Progenitor cell of endocrine pancreas (in vitro differentiated cells): ENCODE measurements around the gene KNDC1. TPM values are rescaled to one million over a fixed set of nuclear protein-coding genes. Genes with fewer than 3 reads are reported as not detected.

Source experiments
- DNase-seq: peaks from one replicate; pipeline ENCODE4 v3.0.0; 2021; ENCODE audit warnings: low spot score; ENCODE audit not compliant: unreplicated experiment
- H3K27ac Mint-ChIP-seq: 2 replicates; pipeline ENCODE4 v1.8.0; 2021; ENCODE audit warnings: mild to moderate bottlenecking, moderate library complexity, mixed read lengths
- H3K27me3 Mint-ChIP-seq: 2 replicates; pipeline ENCODE4 v1.8.0; 2021; ENCODE audit warnings: mixed read lengths
- H3K36me3 Mint-ChIP-seq: 2 replicates; pipeline ENCODE4 v1.8.0; 2022; ENCODE audit warnings: mixed read lengths; ENCODE audit not compliant: insufficient read depth
- H3K4me1 Mint-ChIP-seq: 2 replicates; pipeline ENCODE4 v1.8.0; 2021; ENCODE audit warnings: low read depth, mixed read lengths
- H3K4me3 Mint-ChIP-seq: 2 replicates; pipeline ENCODE4 v1.8.0; 2021; ENCODE audit warnings: low read depth, mild to moderate bottlenecking, moderate library complexity, mixed read lengths
- H3K9me3 Mint-ChIP-seq: 2 replicates; pipeline ENCODE4 v1.8.0; 2021; ENCODE audit warnings: low read depth, mixed read lengths
- CTCF ChIP-seq: fragments of 200-600 bp; sonication (generic); IDR thresholded peaks from one replicate; pipeline ENCODE4 v1.5.0; 2021; ENCODE audit warnings: antibody characterized with exemption, mild to moderate bottlenecking; ENCODE audit not compliant: unreplicated experiment
- total RNA-seq: library from RNA; stranded (reverse); gene quantifications from 2 replicates; pipeline ENCODE4 v1.2.1, GENCODE V29; 2021

KNDC1 gene
- total RNA-seq, 1 donor from 2014 or later, result 14.2 TPM

GRCh38 chr10:133113847-133114246 is 46.2 kb upstream of the KNDC1 start:
- no peak for TF ChIP-seq CTCF
- H3K27ac Mint-ChIP-seq, result no peak overlapping the region
- H3K4me3 Mint-ChIP-seq, result no peak overlapping the region
- no peaks in the 10 kb centered on the region for H3K9me3 Mint-ChIP-seq
- DNase-seq, result no peak
- no peaks in the 10 kb centered on the region for H3K4me1 Mint-ChIP-seq
- H3K36me3 Mint-ChIP-seq, result no peaks in the 10 kb centered on the region
- peaks cover 4% of the 10 kb centered on the region for H3K27me3 Mint-ChIP-seq

GRCh38 chr10:133114251-133114650 is 45.8 kb upstream of the KNDC1 start:
- no peak for TF ChIP-seq CTCF
- DNase-seq, result no peak
- Mint-ChIP-seq H3K4me1 (no peaks in the 10 kb centered on the region), H3K4me3 (no peak overlapping the region), H3K27me3 (peaks cover 4% of the 10 kb centered on the region), H3K27ac (no peak overlapping the region), H3K9me3 (no peaks in the 10 kb centered on the region), H3K36me3 (no peaks in the 10 kb centered on the region)

- peaks cover 4% of the 10 kb centered on the region for H3K27me3 Mint-ChIP-seq
- H3K27ac Mint-ChIP-seq, result no peak overlapping the region
- no peaks in the 10 kb centered on the region for H3K9me3 Mint-ChIP-seq
- no peak overlapping the region for H3K4me3 Mint-ChIP-seq
- no peaks in the 10 kb centered on the region for H3K36me3 Mint-ChIP-seq
- DNase-seq, result no peak
- no peaks in the 10 kb centered on the region for H3K4me1 Mint-ChIP-seq
- TF ChIP-seq CTCF, result no peak
These were observed 45.1 kb upstream of the KNDC1 start for GRCh38 chr10:133114726-133115452.

- H3K36me3 Mint-ChIP-seq, result no peaks in the 10 kb centered on the region
- no peak overlapping the region for H3K4me3 Mint-ChIP-seq
- peaks cover 7% of the 10 kb centered on the region for H3K27me3 Mint-ChIP-seq
- no peaks in the 10 kb centered on the region for H3K4me1 Mint-ChIP-seq
- no peak overlapping the region for H3K27ac Mint-ChIP-seq
- no peak for DNase-seq
- TF ChIP-seq CTCF, result no peak
- H3K9me3 Mint-ChIP-seq, result peaks cover 2% of the 10 kb centered on the region
These were observed 44.6 kb upstream of the KNDC1 start for GRCh38 chr10:133115453-133115842.

GRCh38 chr10:133115976-133116375 is 44.0 kb upstream of the KNDC1 start:
- Mint-ChIP-seq H3K4me1 (no peaks in the 10 kb centered on the region), H3K27ac (no peak overlapping the region), H3K9me3 (peaks cover 3% of the 10 kb centered on the region), H3K27me3 (peaks cover 11% of the 10 kb centered on the region), H3K4me3 (no peak overlapping the region), H3K36me3 (no peaks in the 10 kb centered on the region)
- DNase-seq, result no peak
- TF ChIP-seq CTCF, result no peak
